NCI-H460 (cell line): ENCODE measurements around the gene UBE2E2. TPM values are rescaled to one million over a fixed set of nuclear protein-coding genes. Genes with fewer than 3 reads are reported as not detected.

Source experiments
- DNase-seq: peaks from one replicate; pipeline ENCODE4 v3.0.0-alpha.2; 2016; ENCODE audit warnings: low read depth; ENCODE audit errors: extremely low read depth
- total RNA-seq: library from RNA; depleted of rRNA; stranded (reverse); fragments of >200 nt; shearing (Covaris generic); gene quantifications from 2 replicates; pipeline ENCODE4 v1.2.3, GENCODE V29; 2014

UBE2E2 gene
- total RNA-seq, 1 experiment from 2014 or later: 35.5 TPM

GRCh38 chr3:23567917-23568316 is 364.8 kb downstream of the UBE2E2 start:
- DNase-seq: no peak

GRCh38 chr3:23573827-23574226 is 370.7 kb downstream of the UBE2E2 start:
- DNase-seq: no peak

DNA sequence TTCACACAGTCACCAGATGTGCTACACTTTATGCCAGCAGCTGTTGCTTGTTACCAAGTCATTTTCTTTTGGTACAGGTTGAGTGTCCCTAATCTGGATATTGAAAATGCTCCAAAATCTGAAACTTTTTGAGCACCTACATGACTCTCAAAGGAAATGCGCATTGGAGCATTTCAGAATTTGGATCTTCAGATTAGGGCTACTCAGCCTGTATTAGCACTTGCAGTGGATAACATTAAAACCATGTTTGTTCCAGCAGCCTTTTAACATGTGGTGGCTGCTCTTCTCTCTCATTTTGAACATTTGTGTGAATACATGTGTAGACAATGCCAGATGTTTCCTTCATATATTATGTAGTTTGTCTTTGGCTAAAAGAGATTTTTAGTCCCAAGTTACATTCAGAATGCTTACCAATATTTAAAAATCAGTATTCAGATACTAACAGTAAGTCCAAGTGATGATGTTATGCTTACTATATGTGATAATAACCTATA is 371.7 kb downstream of the UBE2E2 start:
- no peak for DNase-seq

GRCh38 chr3:23575697-23576096 is 372.6 kb downstream of the UBE2E2 start:
- DNase-seq: peak; percentile 16

GRCh38 chr3:23576379-23576959 is 373.3 kb downstream of the UBE2E2 start:
- DNase-seq: no peak

GRCh38 chr3:23580096-23580713 is 377.1 kb downstream of the UBE2E2 start:
- peak; percentile 40 for DNase-seq

DNA sequence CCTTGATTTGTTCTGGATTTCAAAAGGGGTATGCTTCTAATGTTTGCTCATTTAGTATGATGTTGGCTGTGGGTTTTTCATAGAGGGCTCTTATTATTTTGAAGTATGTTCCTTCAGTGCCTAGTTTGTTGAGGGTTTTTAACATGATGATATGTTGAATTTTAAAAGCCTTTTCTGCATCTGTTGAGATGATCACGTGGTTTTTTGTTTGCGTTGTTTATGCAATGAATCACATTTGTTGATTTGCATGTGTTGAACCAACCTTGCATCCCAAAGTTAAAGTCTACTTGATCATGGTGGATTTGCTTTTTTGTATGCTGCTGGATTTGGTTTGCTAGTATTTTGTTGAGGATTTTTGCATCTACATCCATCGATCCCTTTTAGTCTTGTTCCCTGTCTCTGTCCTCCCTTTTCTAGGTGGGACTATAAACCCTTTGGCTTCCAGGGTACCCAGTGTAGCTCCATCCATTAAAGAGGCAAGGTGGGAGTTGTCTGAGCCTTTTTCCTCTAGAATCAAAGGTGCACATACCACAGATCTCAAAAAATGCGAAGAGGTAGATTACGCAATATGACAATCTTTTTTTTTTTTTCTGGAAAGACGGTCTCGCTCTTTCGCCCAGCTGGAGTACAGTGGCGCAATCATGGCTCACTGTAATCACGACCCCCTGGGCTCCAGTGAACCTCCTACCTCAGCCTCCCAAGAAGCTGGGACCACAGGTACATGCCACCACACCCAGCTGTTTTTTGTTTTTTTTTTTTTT is 381.0 kb downstream of the UBE2E2 start:
- no peak for DNase-seq

- DNase-seq: no peak
Measured at GRCh38 chr3:23587513-23587912, 384.4 kb downstream of the UBE2E2 start.

DNA sequence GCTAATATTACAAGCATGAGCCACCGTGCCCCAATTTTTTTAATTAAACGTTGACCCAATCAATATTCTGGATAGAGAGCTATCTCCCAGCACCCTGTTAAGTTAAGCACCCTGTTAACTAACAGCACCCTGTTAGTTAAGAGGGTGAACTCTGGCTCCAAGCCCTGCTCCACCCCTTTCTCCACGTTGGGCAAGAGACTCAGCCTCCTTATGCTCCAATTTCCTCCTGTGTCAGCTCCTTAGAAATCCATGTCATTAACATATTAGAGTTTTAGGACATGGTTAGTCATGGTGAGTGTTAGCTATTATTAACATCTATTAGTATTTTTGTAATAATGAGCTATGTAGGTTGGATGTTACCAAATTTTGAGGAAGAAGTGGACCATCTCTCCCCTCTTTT is 385.4 kb downstream of the UBE2E2 start:
- DNase-seq: no peak

- DNase-seq: no peak
Measured at GRCh38 chr3:23589602-23590001, 386.5 kb downstream of the UBE2E2 start.

- DNase-seq: no peak
Measured at GRCh38 chr3:23590424-23591273, 387.5 kb downstream of the UBE2E2 start.

GRCh38 chr3:23591374-23591773 is 388.2 kb downstream of the UBE2E2 start:
- no peak for DNase-seq

DNA sequence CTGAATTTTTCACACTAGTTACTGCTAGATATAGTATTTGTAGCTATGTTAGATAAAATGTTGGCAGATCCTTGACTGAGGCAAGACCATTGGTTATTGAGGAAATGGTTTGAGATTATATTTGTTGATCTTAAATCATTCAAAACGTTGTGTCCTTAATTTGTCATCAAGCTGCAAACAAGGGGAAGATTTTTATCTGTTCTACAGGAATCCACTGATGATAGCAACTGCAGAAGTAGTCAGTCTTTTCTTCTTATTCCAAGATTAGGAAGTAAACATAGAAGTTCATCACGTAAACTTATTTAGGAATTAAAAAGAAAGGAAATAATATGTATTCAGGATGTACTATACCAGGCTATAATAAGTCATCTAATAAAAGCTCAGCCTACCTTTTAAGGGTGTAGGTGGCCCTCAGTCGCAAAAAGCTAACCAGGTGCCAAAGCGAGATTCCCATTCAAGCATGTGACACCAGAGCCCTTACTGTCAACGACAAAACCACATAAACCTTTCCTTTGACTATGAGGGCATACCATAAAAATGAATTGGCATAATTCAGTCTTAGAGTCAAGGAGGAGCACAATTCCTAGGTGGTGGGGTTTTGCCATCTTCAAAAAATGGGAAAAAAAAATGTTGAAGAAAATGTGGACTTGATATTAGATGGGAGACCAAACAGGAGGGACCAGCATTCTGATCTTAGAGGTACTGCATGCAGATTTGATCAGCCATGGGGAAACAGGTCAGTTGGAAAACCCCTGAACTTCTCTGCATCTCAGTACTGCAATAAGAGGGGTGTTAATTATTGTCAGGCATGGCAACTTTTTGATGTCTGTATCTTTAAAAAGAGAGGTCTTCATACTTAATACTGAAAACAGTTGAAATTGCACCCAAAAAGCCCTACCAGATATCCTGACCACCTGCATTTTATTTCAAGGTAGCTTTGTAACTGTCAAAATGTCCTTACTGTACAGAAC is 390.1 kb downstream of the UBE2E2 start:
- DNase-seq: no peak

- no peak for DNase-seq
Measured at GRCh38 chr3:23594066-23594465, 390.9 kb downstream of the UBE2E2 start.

DNA sequence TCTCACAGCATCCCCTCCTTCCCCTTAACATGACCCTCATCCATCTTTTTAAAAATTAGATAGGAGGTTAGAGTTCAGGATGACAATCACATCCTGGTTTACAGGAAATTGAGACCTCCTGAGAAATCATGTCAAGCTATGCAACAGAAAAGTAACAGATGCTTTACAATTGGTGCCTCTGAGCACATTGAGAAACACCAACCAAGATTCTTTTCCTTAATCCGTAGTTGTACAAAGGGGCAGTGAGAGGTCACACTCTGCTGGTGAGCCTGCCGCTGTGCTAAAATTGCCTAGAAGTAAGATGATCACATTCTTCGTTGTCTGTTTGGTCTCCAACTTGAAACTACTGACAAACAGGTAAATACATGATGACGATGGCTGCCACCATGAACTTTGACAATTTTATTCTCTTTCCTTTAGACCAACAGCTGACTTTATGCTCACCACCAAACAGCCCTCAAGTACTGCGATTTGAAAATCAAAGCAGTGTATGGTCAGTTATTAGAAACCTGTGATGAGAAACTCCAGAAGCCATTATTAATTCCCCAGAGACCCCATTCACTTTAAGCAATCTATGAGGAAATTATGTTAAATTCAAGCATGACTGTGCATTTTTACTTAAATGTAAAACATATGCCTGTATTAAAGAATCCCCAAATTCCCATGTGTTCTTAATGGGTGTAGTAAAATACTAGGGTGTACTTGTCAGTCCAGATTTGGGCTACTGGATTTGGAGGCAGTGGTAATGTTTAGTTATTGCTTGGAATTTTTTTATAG is 392.0 kb downstream of the UBE2E2 start:
- DNase-seq: no peak

DNA sequence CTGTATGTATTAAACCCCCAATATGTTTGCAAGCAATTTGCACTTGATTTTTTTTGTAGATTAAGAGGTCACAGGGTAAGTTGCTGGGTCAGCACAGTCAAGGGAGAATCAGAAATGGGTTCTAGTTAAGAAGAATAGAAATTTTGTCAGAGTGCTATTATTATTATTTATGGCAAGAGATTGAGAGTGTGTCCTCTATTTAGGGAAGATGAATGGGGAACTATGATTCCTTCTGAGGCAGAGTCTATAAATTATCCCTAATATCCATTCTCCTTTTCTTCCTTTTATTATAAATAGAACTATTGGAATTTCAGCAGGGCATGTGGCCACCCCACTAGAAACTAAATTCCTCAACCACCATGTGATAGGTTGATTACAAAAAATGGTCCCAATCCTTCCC is 392.7 kb downstream of the UBE2E2 start:
- no peak for DNase-seq

- DNase-seq: no peak
Measured at GRCh38 chr3:23600167-23600871, 397.2 kb downstream of the UBE2E2 start.

DNA sequence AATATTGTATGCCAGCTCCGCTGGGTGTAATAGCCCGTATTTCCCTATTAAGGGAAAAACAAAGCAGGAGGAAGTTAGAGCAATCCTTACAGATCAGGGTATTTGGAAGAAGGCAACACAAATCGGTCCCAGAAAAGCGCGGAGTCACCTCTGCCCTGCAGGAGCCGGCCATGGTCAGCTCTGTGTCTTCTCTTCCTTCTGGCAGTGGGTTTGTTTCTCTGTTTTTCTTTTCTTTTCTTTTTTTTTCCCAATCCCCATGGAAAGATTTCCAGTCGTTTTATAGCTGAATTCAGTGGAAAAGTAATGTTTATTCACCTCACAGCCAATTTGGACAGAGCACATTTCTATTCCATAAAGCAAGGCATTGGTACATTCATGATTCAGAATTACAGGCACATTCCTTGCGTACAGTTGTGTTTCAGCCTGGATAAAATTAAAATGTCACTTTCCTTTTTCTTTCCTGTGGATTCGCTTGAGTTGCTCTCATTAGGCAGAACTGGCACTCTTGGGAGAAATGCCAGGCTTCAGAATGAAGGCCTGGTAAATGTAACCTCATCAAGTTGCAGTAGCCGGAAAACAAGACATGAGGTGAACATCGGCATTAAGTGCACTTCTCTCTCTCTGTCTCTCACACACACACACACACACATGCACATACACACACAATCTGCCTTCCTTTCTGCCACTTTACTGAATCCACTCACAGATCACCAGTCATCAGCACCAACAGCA is 398.1 kb downstream of the UBE2E2 start:
- no peak for DNase-seq
